Motor neuron (in vitro differentiated cells): ENCODE measurements around the gene FAM83D. TPM values are rescaled to one million over a fixed set of nuclear protein-coding genes. Genes with fewer than 3 reads are reported as not detected.

Experiments used
- ATAC-seq, 8 experiments: fragments of 200-7000 bp; cut with Tn5 transposase; replicated peaks in 6 of 8; 2 replicates each; pipeline ENCODE4 v1.8.0; 2021; ENCODE audit warnings: mild to moderate bottlenecking in 8 of 8, moderate library complexity in 8 of 8
- H3K27ac ChIP-seq, 2 donors: fragments of 250-450 bp; sonication (Bioruptor Pico); 2 replicates each; pipeline ENCODE4 v1.9.0; 2021; ENCODE audit warnings: antibody characterized with exemption in 2 of 2, mild to moderate bottlenecking in 2 of 2, moderate library complexity in 1 of 2
- H3K4me1 ChIP-seq, 2 donors: fragments of 250-450 bp; sonication (Bioruptor Pico); replicated peaks in 1 of 2; 2 replicates each; pipeline ENCODE4 v1.6.1; 2021; ENCODE audit warnings: antibody characterized with exemption in 2 of 2, mild to moderate bottlenecking in 2 of 2, moderate library complexity in 1 of 2
- H3K4me3 ChIP-seq, 5 donors: fragments of 250-450 bp; sonication (Bioruptor Pico); 2 replicates each; pipeline ENCODE4 v1.9.0; 2021; ENCODE audit warnings: antibody characterized with exemption in 5 of 5, mild to moderate bottlenecking in 5 of 5, moderate library complexity in 4 of 5
- WGBS, 10 experiments: fragments of 450-650 bp; shearing (Covaris generic); methylation state at CpG; one replicate each; pipeline ENCODE4 v1.0.0; 2022; 5-methylcytosine and 5-hydroxymethylcytosine counted together
- in situ Hi-C, 9 experiments: fragments of 400-800 bp; cut with MboI; loops; one replicate each; pipeline ENCODE4 v1.15.0; 2021; ENCODE audit warnings: low sequenced_read_pairs in 9 of 9, low pct_unique_long_range_greater_than_20kb in 2 of 9; ENCODE audit not compliant: unreplicated experiment in 9 of 9
- total RNA-seq, 8 experiments: library from RNA; unstranded; fragments of 300-600 nt; gene quantifications; 2 replicates each; pipeline versions ENCODE4 v1.2.3 to v1.2.4, GENCODE V29; 2022

The FAM83D gene
- 10 to 100 TPM in 3 of 8 experiments, 1 to 10 TPM in 4, under 1 TPM in 1; 0.86 to 22.0 (median 3.3) TPM for total RNA-seq

GRCh38 chr20:38926142-38926933, at the start of gene FAM83D:
TSS of gene FAM83D (plus strand) at chr20:38926417. CDS start at chr20:38926443, 26 bp downstream.
- 0 to 20% (median 2%) methylated on average over 1 to 13 of the region's 95 CpGs; no CpG with 5 or more reads in 3 of the 10 experiments for WGBS, 10 experiments
- H3K4me1 ChIP-seq: no peaks in the 10 kb centered on the region
- H3K27ac ChIP-seq: no peak within 1 kb of the TSS
- in situ Hi-C loops: no loop called here
- ATAC-seq: peak; percentile 95 to 98 (median 97)
- peak within 1 kb of the TSS; percentile 44 to 60 (median 56) for H3K4me3 ChIP-seq

- in situ Hi-C loops: no loop called here
- 55 to 100% (median 91%) methylated on average over 2 to 6 of the region's 6 CpGs for WGBS, 10 experiments
- ATAC-seq: no peak
- Histone ChIP-seq H3K4me1 (no peaks in the 10 kb centered on the region), H3K4me3 (no peak overlapping the region), H3K27ac (no peak overlapping the region)
These were observed 48.7 kb upstream of the FAM83D start for GRCh38 chr20:38877483-38877882.

GRCh38 chr20:38878866-38879265, 47.4 kb upstream of the FAM83D start:
- ATAC-seq: peak in 3 of 8 experiments; percentile 38 to 72 (median 62)
- no peak overlapping the region for H3K4me3 ChIP-seq
- in situ Hi-C loops: no loop called here
- WGBS, 10 experiments: 0 to 29% (median 14%) methylated on average over 1 to 9 of the region's 9 CpGs; no CpG with 5 or more reads in 3 of the 10 experiments
- H3K27ac ChIP-seq: no peak overlapping the region
- no peaks in the 10 kb centered on the region for H3K4me1 ChIP-seq

GRCh38 chr20:38880952-38881735, 45.1 kb upstream of the FAM83D start:
- Histone ChIP-seq H3K27ac (no peak overlapping the region), H3K4me1 (no peaks in the 10 kb centered on the region), H3K4me3 (no peak overlapping the region)
- 0 to 68% (median 43%) methylated on average over 1 to 6 of the region's 14 CpGs; no CpG with 5 or more reads in 3 of the 10 experiments for WGBS, 10 experiments
- in situ Hi-C loops: no loop called here
- peak; percentile 44 to 69 (median 57) for ATAC-seq

- Histone ChIP-seq H3K4me3 (no peak overlapping the region), H3K27ac (no peak overlapping the region), H3K4me1 (no peaks in the 10 kb centered on the region)
- ATAC-seq: no peak
- WGBS, 10 experiments: 30 to 100% (median 83%) methylated on average over 1 to 4 of the region's 4 CpGs; no CpG with 5 or more reads in 1 of the 10 experiments
- in situ Hi-C loops: no loop called here
These were observed 44.3 kb upstream of the FAM83D start for GRCh38 chr20:38881806-38882440.

- ATAC-seq: no peak
- no peaks in the 10 kb centered on the region for H3K4me1 ChIP-seq
- 17 to 86% (median 68%) methylated on average over 1 to 2 of the region's 2 CpGs; no CpG with 5 or more reads in 2 of the 10 experiments for WGBS, 10 experiments
- H3K4me3 ChIP-seq: no peak overlapping the region
- in situ Hi-C loops: no loop called here
- no peak overlapping the region for H3K27ac ChIP-seq
These were observed 43.6 kb upstream of the FAM83D start for GRCh38 chr20:38882600-38882999.

- WGBS, 10 experiments: 4 to 100% (median 78%) methylated on average over 1 to 7 of the region's 20 CpGs; no CpG with 5 or more reads in 2 of the 10 experiments
- H3K4me3 ChIP-seq: no peak overlapping the region
- no peaks in the 10 kb centered on the region for H3K4me1 ChIP-seq
- no peak overlapping the region for H3K27ac ChIP-seq
- in situ Hi-C loops: no loop called here
- ATAC-seq: peak in 1 of 8 experiments; percentile 33
These were observed 42.9 kb upstream of the FAM83D start for GRCh38 chr20:38883081-38883980.

GRCh38 chr20:38883981-38884733, 42.1 kb upstream of the FAM83D start:
- Histone ChIP-seq H3K27ac (no peak overlapping the region), H3K4me1 (no peaks in the 10 kb centered on the region), H3K4me3 (no peak overlapping the region)
- in situ Hi-C loops: no loop called here
- WGBS, 10 experiments: 17 to 89% (median 66%) methylated on average over 1 to 11 of the region's 13 CpGs; no CpG with 5 or more reads in 2 of the 10 experiments
- ATAC-seq: peak in 5 of 8 experiments; percentile 27 to 88 (median 75)

GRCh38 chr20:38885357-38885756, 40.9 kb upstream of the FAM83D start:
- in situ Hi-C loops: no loop called here
- Histone ChIP-seq H3K27ac (no peak overlapping the region), H3K4me3 (no peak overlapping the region), H3K4me1 (peaks cover 8 to 10% of the 10 kb centered on the region in 2 donors)
- WGBS, 10 experiments: 46 to 100% (median 80%) methylated on average over 1 to 5 of the region's 6 CpGs; no CpG with 5 or more reads in 2 of the 10 experiments
- ATAC-seq: no peak

- ATAC-seq: no peak
- H3K4me1 ChIP-seq: peaks cover 10 to 20% of the 10 kb centered on the region in 2 donors
- in situ Hi-C loops: no loop called here
- WGBS, 10 experiments: 0 to 100% (median 80%) methylated on average over 1 to 3 of the region's 13 CpGs; no CpG with 5 or more reads in 5 of the 10 experiments
- H3K4me3 ChIP-seq: no peak overlapping the region
- H3K27ac ChIP-seq: no peak overlapping the region
These were observed 38.0 kb upstream of the FAM83D start for GRCh38 chr20:38888059-38888831.

GRCh38 chr20:38889050-38889449, 37.2 kb upstream of the FAM83D start:
- no peak overlapping the region for H3K4me3 ChIP-seq
- H3K4me1 ChIP-seq: peaks cover 15 to 28% of the 10 kb centered on the region in 2 donors
- no peak for ATAC-seq
- WGBS, 10 experiments: 40 to 100% (median 60%) methylated on average over 1 to 2 of the region's 2 CpGs; no CpG with 5 or more reads in 5 of the 10 experiments
- no peak overlapping the region for H3K27ac ChIP-seq
- in situ Hi-C loops: no loop called here
